Kidney epithelial cell (primary cell): ENCODE results near the gene ICE2. TPM values are rescaled to one million over a fixed set of nuclear protein-coding genes. Genes with fewer than 3 reads are reported as not detected.

Experiments used
- DNase-seq: peaks from one replicate; pipeline ENCODE4 v3.0.0-alpha.2; 2010; ENCODE audit warnings: low read depth
- H3K27me3 ChIP-seq: 2 replicates; pipeline ENCODE4 v1.6.0; 2011; ENCODE audit warnings: low read length; ENCODE audit not compliant: control insufficient read depth, insufficient read depth
- H3K36me3 ChIP-seq: 2 replicates; pipeline ENCODE4 v1.5.1; 2011; ENCODE audit warnings: low read length; ENCODE audit not compliant: control insufficient read depth, insufficient read depth
- H3K4me3 ChIP-seq: 2 replicates; pipeline ENCODE4 v1.5.1; 2011; ENCODE audit warnings: low read depth, mild to moderate bottlenecking, control low read depth, low read length
- total RNA-seq: library from RNA; depleted of rRNA; stranded (reverse); fragments of >200 nt; gene quantifications from 2 replicates; pipeline ENCODE4 v1.2.3, GENCODE V29; 2015
- TF ChIP-seq, protein P1 (sequence below): IDR thresholded peaks from 2 replicates; pipeline ENCODE4 v1.5.1; 2011; ENCODE audit warnings: mild to moderate bottlenecking, moderate library complexity, low read length, control low read depth, inconsistent platforms; ENCODE audit not compliant: insufficient read depth, poor library complexity, severe bottlenecking

ICE2 gene
- total RNA-seq, 1 donor from 2014 or later: 34.8 TPM

DNA sequence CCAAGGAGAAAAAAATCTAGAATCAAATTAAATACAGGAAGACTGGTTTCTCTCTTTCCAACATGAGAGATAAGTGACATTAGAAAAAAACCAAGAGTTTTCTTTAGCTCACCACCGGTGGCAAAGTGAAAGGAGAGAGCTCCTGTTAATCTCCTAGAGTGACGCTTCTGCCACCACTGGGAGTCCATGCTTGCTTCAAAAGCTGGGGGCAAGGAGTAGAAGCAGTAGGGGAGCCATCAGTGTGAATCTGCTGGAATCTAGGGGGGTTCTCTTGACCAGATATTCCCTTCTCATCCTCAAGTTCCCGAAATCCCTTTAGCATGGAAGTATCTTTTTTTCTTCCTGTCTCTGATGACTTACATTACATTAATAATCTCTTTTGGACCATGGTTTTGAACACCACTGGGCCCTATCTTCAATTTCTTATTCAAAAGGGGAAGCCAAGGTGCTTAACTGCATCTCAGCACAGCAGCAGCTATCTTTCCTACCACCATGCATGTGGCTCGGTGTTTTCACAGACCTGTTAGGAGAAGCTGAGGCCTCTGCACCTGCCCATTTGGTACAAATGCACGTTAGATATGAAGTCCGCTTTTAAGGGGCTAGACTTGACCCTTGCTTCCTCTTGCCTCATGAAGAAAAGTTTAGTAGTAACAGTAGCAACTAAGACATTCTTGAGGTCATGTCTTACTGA is 6.6 kb upstream of the ICE2 start:
- no peaks in the 10 kb centered on the region for H3K36me3 ChIP-seq
- H3K27me3 ChIP-seq: no peaks in the 10 kb centered on the region
- DNase-seq: no peak
- no peak overlapping the region for H3K4me3 ChIP-seq
- TF ChIP-seq, protein P1, sequence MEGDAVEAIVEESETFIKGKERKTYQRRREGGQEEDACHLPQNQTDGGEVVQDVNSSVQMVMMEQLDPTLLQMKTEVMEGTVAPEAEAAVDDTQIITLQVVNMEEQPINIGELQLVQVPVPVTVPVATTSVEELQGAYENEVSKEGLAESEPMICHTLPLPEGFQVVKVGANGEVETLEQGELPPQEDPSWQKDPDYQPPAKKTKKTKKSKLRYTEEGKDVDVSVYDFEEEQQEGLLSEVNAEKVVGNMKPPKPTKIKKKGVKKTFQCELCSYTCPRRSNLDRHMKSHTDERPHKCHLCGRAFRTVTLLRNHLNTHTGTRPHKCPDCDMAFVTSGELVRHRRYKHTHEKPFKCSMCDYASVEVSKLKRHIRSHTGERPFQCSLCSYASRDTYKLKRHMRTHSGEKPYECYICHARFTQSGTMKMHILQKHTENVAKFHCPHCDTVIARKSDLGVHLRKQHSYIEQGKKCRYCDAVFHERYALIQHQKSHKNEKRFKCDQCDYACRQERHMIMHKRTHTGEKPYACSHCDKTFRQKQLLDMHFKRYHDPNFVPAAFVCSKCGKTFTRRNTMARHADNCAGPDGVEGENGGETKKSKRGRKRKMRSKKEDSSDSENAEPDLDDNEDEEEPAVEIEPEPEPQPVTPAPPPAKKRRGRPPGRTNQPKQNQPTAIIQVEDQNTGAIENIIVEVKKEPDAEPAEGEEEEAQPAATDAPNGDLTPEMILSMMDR: no peak

DNA sequence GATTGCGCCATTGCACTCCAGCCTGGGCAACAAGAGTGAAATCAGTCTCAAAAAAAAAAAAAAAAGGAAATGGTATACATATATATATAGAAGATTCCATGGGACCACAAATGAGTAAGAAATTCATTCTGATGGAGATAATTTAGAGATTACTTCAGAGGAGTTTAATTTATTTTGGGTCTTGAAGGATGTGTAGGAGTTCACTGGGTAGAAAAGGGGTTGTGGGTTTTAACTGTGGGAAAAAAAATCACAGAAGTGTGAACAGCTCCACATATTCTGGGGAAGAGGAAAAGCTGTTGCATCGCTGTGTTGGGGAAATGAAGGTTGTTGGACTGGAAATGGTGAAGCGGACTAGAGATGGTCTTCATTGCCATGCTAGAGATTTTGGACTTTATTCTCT is 4.1 kb upstream of the ICE2 start:
- DNase-seq: no peak
- Histone ChIP-seq H3K4me3 (no peak overlapping the region), H3K27me3 (no peaks in the 10 kb centered on the region), H3K36me3 (no peaks in the 10 kb centered on the region)
- TF ChIP-seq, protein P1: no peak

DNA sequence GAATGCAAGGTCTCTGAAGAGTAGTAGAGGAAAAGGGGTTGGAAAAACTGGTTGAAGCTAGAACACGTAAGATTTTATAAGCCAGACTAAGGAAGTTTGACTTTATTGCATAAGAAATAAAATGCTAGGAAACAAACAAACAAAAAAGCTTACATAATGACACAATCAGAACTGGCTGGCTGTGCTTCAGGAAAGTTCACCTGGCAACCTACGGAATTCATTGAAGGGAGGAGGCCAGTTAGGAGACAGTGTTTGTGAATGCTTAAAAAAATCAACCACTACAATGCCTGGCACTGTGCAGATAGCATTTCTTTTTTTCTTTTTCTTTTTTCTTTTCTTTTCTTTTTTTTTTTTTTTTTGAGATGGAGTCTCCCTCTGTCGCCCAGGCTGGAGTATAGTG is 1.9 kb upstream of the ICE2 start:
- H3K27me3 ChIP-seq: no peaks in the 10 kb centered on the region
- DNase-seq: no peak

DNA sequence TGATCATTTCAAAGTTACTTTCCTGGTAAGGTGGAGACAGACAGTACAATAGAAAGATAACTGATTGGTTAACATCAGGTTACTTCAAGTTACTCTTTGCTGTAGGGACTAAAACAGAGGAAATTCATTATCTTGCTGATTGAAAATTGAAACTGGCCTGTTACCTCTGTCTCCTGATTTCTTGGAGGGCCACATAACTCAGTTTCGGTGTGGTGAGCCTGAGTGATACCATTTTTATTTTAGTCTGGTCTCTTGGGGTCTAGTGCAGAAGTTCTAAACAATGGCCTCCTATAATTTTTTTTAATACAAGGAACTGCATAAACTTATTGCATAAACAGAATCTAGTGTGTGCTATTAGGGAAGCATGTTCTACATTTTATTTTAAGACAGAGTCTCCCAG is 1.2 kb upstream of the ICE2 start:
- H3K27me3 ChIP-seq: no peaks in the 10 kb centered on the region
- TF ChIP-seq, protein P1: no peak
- DNase-seq: no peak
- no peak overlapping the region for H3K4me3 ChIP-seq
- no peaks in the 10 kb centered on the region for H3K36me3 ChIP-seq

More for the DNA sequence above, 1.9 kb upstream of the ICE2 start:
- TF ChIP-seq, protein P1: no peak
- Histone ChIP-seq H3K4me3 (no peak overlapping the region), H3K36me3 (no peaks in the 10 kb centered on the region)

DNA sequence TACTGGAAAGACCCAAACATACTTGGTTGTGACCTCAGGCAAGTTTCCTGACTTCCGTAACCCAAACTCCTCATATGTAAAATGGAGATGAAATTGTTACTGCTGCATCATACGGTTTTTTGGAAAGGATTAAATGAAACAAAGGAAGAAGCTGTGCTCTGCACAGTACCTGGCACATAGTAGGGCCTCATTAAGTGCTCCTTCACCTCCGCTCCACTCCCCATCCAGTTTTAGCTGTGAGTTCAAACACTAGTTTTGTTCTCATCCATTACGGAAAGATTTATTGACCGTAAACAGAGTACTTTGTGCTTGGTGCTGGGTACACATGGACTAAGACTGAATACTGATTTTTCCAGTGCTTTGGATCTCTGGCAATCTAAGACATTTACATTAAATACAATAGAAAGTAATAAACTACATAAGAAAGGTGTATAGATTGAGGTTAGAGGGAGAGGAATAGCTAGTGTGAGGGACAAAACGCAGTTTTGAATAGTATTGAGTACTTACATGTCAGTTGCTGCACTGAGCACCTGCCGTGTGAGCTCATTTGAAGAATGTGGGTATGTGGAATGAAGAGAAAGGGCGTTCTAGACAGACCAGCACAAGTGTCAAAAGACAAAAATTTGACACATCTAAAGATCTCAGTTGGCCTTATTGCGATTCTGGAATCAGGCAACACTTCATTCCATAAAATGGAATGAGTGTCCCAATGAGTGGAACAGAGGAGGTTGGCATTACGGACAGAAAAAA is 594 bp upstream of the ICE2 start:
- H3K27me3 ChIP-seq: no peaks in the 10 kb centered on the region
- H3K36me3 ChIP-seq: no peaks in the 10 kb centered on the region
- H3K4me3 ChIP-seq: peak overlapping the region; percentile 83
- TF ChIP-seq, protein P1: no peak
- DNase-seq: no peak
